OCI-LY7 (cell line): ENCODE results near the gene ANO6. TPM values are rescaled to one million over a fixed set of nuclear protein-coding genes. Genes with fewer than 3 reads are reported as not detected.
"Not testable (repeated sequence)": the region's sequence is repeated elsewhere in the genome, so short reads cannot be mapped to it uniquely, and the experiment has no call there.

Experiments
- BruUV-seq: library from RNA; stranded (reverse); fragments of 400-500 nt; replicated peaks from 2 replicates; lab custom pipeline; 2021; lab: Mats Ljungman, UMichigan
- CTCF ChIA-PET: fragments of 300-600 bp; sonication (Branson Sonifier 250); formaldehyde crosslinking; loops from one replicate; lab custom pipeline; 2022; ENCODE audit warnings: antibody characterized with exemption; ENCODE audit not compliant: unreplicated experiment; lab: Charles Lee
- POLR2A ChIA-PET: fragments of 300-600 bp; sonication (Branson Sonifier 250); formaldehyde crosslinking; loops from one replicate; lab custom pipeline; 2022; ENCODE audit warnings: antibody characterized with exemption; lab: Charles Lee
- DNase-seq: peaks from one replicate; pipeline ENCODE4 v3.0.0-alpha.2; 2015; ENCODE audit warnings: low spot score
- H2AFZ ChIP-seq: fragments of 200-600 bp; sonication (generic), shearing (Covaris generic); 2 replicates; pipeline ENCODE4 v1.6.1; 2014; ENCODE audit warnings: mild to moderate bottlenecking, antibody characterized with exemption, low read length, moderate library complexity
- H3K27ac ChIP-seq: fragments of 200-600 bp; sonication (generic); 2 replicates; pipeline ENCODE4 v1.5.1; 2014; ENCODE audit warnings: mixed run types, low read depth, mild to moderate bottlenecking, moderate library complexity, low read length, inconsistent platforms; ENCODE audit not compliant: poor library complexity, severe bottlenecking
- H3K36me3 ChIP-seq: fragments of 200-600 bp; sonication (generic); 2 replicates; pipeline ENCODE4 v1.6.1; 2014; ENCODE audit warnings: mild to moderate bottlenecking, antibody characterized with exemption, low read length, moderate library complexity, mixed read lengths; ENCODE audit not compliant: insufficient read depth
- H3K4me1 ChIP-seq: fragments of 200-600 bp; sonication (generic); 2 replicates; pipeline ENCODE4 v1.5.1; 2014; ENCODE audit warnings: mild to moderate bottlenecking, low read length; ENCODE audit not compliant: insufficient read depth, poor library complexity, severe bottlenecking
- H3K4me2 ChIP-seq: fragments of 200-600 bp; sonication (generic); 2 replicates; pipeline ENCODE4 v1.6.1; 2014; ENCODE audit warnings: mild to moderate bottlenecking, low read length
- H3K4me3 ChIP-seq: fragments of 200-600 bp; sonication (generic); 2 replicates; pipeline ENCODE4 v1.5.1; 2014; ENCODE audit warnings: mild to moderate bottlenecking, low read depth, low read length; ENCODE audit not compliant: poor library complexity, severe bottlenecking
- H3K79me2 ChIP-seq: fragments of 200-600 bp; sonication (generic); 2 replicates; pipeline ENCODE4 v1.6.1; 2016; ENCODE audit warnings: low read depth, mild to moderate bottlenecking, low read length, moderate library complexity, mixed read lengths; ENCODE audit not compliant: insufficient read depth
- H3K9me2 ChIP-seq: fragments of 200-600 bp; sonication (generic); 2 replicates; pipeline ENCODE4 v1.6.1; 2016; ENCODE audit warnings: mild to moderate bottlenecking, low read length, mixed read lengths; ENCODE audit not compliant: insufficient read depth
- H3K9me3 ChIP-seq: fragments of 200-600 bp; sonication (generic); 2 replicates; pipeline ENCODE4 v1.6.1; 2014; ENCODE audit warnings: mild to moderate bottlenecking, mixed run types, low read length, mixed read lengths
- H4K20me1 ChIP-seq: fragments of 200-600 bp; sonication (generic); 2 replicates; pipeline ENCODE4 v1.6.1; 2014; ENCODE audit warnings: mild to moderate bottlenecking, antibody characterized with exemption, low read length, moderate library complexity, mixed read lengths; ENCODE audit not compliant: insufficient read depth
- CTCF ChIP-seq: fragments of 200-600 bp; sonication (generic); conservative IDR thresholded peaks from 2 replicates; pipeline ENCODE4 v1.5.1; 2014; ENCODE audit warnings: mild to moderate bottlenecking, antibody characterized with exemption, low read length, moderate library complexity, mixed read lengths
- EZH2phosphoT487 ChIP-seq: fragments of 200-600 bp; sonication (generic); IDR thresholded peaks from 2 replicates; pipeline ENCODE4 v1.6.1; 2018; ENCODE audit warnings: low read depth, borderline replicate concordance, mild to moderate bottlenecking, mixed run types, antibody characterized with exemption, low read length, moderate library complexity, mixed read lengths
- intact Hi-C: fragments of 100-400 bp; cut with micrococcal nuclease; formaldehyde crosslinking; loops from one replicate; pipeline ENCODE4 v1.10.0; 2022; ENCODE audit not compliant: unreplicated experiment
- total RNA-seq, 2 experiments: library from RNA; depleted of rRNA in 1 of 2; stranded (reverse); fragments of >200 nt in 1 of 2; shearing (Covaris generic) in 1 of 2; gene quantifications; 2 replicates each; pipeline ENCODE4 v1.2.3, GENCODE V29; 2014 to 2022

ANO6 gene
- total RNA-seq, 2 experiments from 2014 or later: 15.0 to 17.7 TPM

GRCh38 chr12:45312012-45312411 is 96.1 kb downstream of the ANO6 start:
- Histone ChIP-seq H3K36me3 (no peaks in the 10 kb centered on the region), H3K9me2 (no peaks in the 10 kb centered on the region), H3K79me2 (no peaks in the 10 kb centered on the region), H3K4me2 (no peak overlapping the region), H3K9me3 (no peaks in the 10 kb centered on the region), H3K4me3 (no peak overlapping the region), H3K4me1 (no peaks in the 10 kb centered on the region), H3K27ac (no peak overlapping the region), H4K20me1 (no peaks in the 10 kb centered on the region), H2AFZ (no peak overlapping the region)
- no peak for DNase-seq
- BruUV-seq: no TSS peak
- TF ChIP-seq CTCF (no peak), EZH2phosphoT487 (no peak)
- ChIA-PET CTCF (no interaction called here), POLR2A (interaction anchor here (0.6 kb wide), 1 partner anchor 9 kb away, joined by 3 read pairs; no protein-coding TSS in a partner anchor)
- intact Hi-C loops: no loop called here

GRCh38 chr12:45314770-45315169 is 98.9 kb downstream of the ANO6 start:
- BruUV-seq: no TSS peak
- H3K36me3 ChIP-seq: no peaks in the 10 kb centered on the region
- no peak overlapping the region for H2AFZ ChIP-seq
- H3K9me2 ChIP-seq: no peaks in the 10 kb centered on the region
- CTCF ChIA-PET: no interaction called here
- no peak overlapping the region for H3K4me3 ChIP-seq
- POLR2A ChIA-PET: interaction anchor here (0.6 kb wide), 1 partner anchor 51 kb away, joined by 3 read pairs; no protein-coding TSS in a partner anchor
- H4K20me1 ChIP-seq: no peaks in the 10 kb centered on the region
- no peak overlapping the region for H3K4me2 ChIP-seq
- H3K79me2 ChIP-seq: no peaks in the 10 kb centered on the region
- H3K9me3 ChIP-seq: no peaks in the 10 kb centered on the region
- H3K4me1 ChIP-seq: no peaks in the 10 kb centered on the region
- TF ChIP-seq CTCF (no peak), EZH2phosphoT487 (no peak)
- intact Hi-C loops: no loop called here
- DNase-seq: no peak
- H3K27ac ChIP-seq: no peak overlapping the region

- Histone ChIP-seq H3K4me3 (no peak overlapping the region), H3K9me2 (no peaks in the 10 kb centered on the region), H3K36me3 (no peaks in the 10 kb centered on the region), H3K27ac (no peak overlapping the region), H4K20me1 (no peaks in the 10 kb centered on the region), H3K79me2 (no peaks in the 10 kb centered on the region), H3K4me2 (no peak overlapping the region), H2AFZ (no peak overlapping the region), H3K9me3 (no peaks in the 10 kb centered on the region), H3K4me1 (no peaks in the 10 kb centered on the region)
- CTCF ChIA-PET: no interaction called here
- no peak for DNase-seq
- POLR2A ChIA-PET: interaction anchor here (0.6 to 1.2 kb wide), 2 partner anchors 9 to 52 kb away, joined by 3 to 5 read pairs; no protein-coding TSS in a partner anchor
- TF ChIP-seq CTCF (no peak), EZH2phosphoT487 (no peak)
- intact Hi-C loops: no loop called here
- no TSS peak for BruUV-seq
These were observed 99.6 kb downstream of the ANO6 start for GRCh38 chr12:45315462-45315861.

GRCh38 chr12:45317261-45317660 is 101.4 kb downstream of the ANO6 start:
- POLR2A ChIA-PET, H3K27ac ChIP-seq, DNase-seq, intact Hi-C loops, H3K79me2 ChIP-seq, H3K36me3 ChIP-seq, H3K4me3 ChIP-seq, H4K20me1 ChIP-seq, BruUV-seq, CTCF ChIA-PET, H2AFZ ChIP-seq, H3K4me2 ChIP-seq, H3K9me2 ChIP-seq, H3K4me1 ChIP-seq, H3K9me3 ChIP-seq: not testable (repeated sequence)
